ENCODE measurements around the gene EIF4G3.
"Not testable (repeated sequence)": the region's sequence is repeated elsewhere in the genome, so short reads cannot be mapped to it uniquely, and the experiment has no call there.

Gene EIF4G3

DNA sequence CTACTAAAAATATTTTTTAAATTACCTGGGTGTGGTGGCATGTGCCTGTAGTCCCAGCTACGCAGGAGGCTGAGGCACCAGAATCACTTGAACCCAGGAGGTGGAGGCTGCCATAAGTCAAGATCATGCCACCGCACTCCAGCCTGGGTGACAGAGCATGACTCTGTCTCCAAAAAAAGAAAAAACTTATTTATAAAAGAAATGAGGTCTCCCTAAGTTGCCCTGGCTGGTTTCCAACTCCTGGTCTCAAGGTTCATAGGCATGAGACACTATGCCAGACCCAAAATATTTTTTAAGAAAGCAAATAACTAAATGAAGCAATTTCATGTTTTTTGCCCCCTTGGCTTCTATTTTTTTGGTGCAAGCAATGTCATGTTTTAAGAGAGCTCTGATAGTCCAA lies 32.9 kb downstream of the EIF4G3 start:
- Histone ChIP-seq H4K20me1 (ENCODE audit: control insufficient read depth, insufficient read depth, low read depth, low read length) (no peaks in the 10 kb centered on the region), H3F3A (ENCODE audit: control insufficient read depth, insufficient read depth) (no peaks in the 10 kb centered on the region), H3K9me2 (replicated peaks; ENCODE audit: control insufficient read depth, low read length) (no peaks in the 10 kb centered on the region), H3K4me1 (ENCODE audit: control insufficient read depth, low read length) (peaks cover 32% of the 10 kb centered on the region), H3K9me3 (ENCODE audit: control insufficient read depth, insufficient read depth, low read length) (no peaks in the 10 kb centered on the region), H3K27me3 (ENCODE audit: control insufficient read depth, low read length) (no peaks in the 10 kb centered on the region), H3K36me3 (ENCODE audit: control insufficient read depth, low read length) (peaks cover 38% of the 10 kb centered on the region), H3K4me2 (ENCODE audit: low read length) (no peak overlapping the region), H3K79me2 (ENCODE audit: control insufficient read depth, low read length) (peaks cover 63% of the 10 kb centered on the region), H3K27ac (ENCODE audit: low read depth, low read length) (no peak overlapping the region), H3K4me3 (ENCODE audit: low read length) (no peak overlapping the region)
- TF ChIP-seq EZH2phosphoT487 (IDR thresholded peaks at IDR 0.05; ENCODE audit: borderline replicate concordance, low read length), result no peak
- TF ChIP-seq, protein P1, sequence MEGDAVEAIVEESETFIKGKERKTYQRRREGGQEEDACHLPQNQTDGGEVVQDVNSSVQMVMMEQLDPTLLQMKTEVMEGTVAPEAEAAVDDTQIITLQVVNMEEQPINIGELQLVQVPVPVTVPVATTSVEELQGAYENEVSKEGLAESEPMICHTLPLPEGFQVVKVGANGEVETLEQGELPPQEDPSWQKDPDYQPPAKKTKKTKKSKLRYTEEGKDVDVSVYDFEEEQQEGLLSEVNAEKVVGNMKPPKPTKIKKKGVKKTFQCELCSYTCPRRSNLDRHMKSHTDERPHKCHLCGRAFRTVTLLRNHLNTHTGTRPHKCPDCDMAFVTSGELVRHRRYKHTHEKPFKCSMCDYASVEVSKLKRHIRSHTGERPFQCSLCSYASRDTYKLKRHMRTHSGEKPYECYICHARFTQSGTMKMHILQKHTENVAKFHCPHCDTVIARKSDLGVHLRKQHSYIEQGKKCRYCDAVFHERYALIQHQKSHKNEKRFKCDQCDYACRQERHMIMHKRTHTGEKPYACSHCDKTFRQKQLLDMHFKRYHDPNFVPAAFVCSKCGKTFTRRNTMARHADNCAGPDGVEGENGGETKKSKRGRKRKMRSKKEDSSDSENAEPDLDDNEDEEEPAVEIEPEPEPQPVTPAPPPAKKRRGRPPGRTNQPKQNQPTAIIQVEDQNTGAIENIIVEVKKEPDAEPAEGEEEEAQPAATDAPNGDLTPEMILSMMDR (IDR thresholded peaks at IDR 0.05; ENCODE audit: low read depth, low read length, poor library complexity, severe bottlenecking), result no peak

DNA sequence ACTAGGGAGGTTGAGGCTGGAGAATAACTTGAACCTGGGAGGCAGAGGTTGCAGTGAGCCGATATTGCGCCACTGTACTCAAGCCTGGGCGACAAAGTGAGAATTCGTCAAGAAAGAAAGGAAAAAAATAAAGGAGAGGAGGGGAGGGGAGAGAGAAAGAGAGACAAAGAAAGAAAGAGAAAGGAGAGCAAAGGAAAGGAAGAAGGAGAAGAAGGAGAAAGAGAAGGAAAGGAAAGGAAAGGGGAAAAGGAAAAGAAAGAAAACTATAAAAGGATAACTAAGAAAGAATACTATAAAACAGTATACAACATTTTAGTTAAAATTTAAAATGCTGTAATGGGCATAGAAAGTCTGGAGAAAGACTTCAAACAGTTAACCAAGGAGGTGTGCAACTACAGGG lies 33.6 kb downstream of the EIF4G3 start:
- H4K20me1 ChIP-seq (ENCODE audit: control insufficient read depth, insufficient read depth, low read depth, low read length), result no peaks in the 10 kb centered on the region
- H3K36me3 ChIP-seq (ENCODE audit: control insufficient read depth, low read length), result peaks cover 34% of the 10 kb centered on the region
- no peaks in the 10 kb centered on the region for H3K9me2 ChIP-seq (replicated peaks; ENCODE audit: control insufficient read depth, low read length)
- TF ChIP-seq, protein P1 (IDR thresholded peaks at IDR 0.05; ENCODE audit: low read depth, low read length, poor library complexity, severe bottlenecking), result no peak
- H3K4me1 ChIP-seq (ENCODE audit: control insufficient read depth, low read length), result peaks cover 32% of the 10 kb centered on the region
- no peaks in the 10 kb centered on the region for H3F3A ChIP-seq (ENCODE audit: control insufficient read depth, insufficient read depth)
- H3K4me3 ChIP-seq (ENCODE audit: low read length), result no peak overlapping the region
- peaks cover 66% of the 10 kb centered on the region for H3K79me2 ChIP-seq (ENCODE audit: control insufficient read depth, low read length)
- no peaks in the 10 kb centered on the region for H3K27me3 ChIP-seq (ENCODE audit: control insufficient read depth, low read length)
- H3K9me3 ChIP-seq (ENCODE audit: control insufficient read depth, insufficient read depth, low read length), result no peaks in the 10 kb centered on the region
- no peak overlapping the region for H3K4me2 ChIP-seq (ENCODE audit: low read length)
- H3K27ac ChIP-seq (ENCODE audit: low read depth, low read length), result no peak overlapping the region

DNA sequence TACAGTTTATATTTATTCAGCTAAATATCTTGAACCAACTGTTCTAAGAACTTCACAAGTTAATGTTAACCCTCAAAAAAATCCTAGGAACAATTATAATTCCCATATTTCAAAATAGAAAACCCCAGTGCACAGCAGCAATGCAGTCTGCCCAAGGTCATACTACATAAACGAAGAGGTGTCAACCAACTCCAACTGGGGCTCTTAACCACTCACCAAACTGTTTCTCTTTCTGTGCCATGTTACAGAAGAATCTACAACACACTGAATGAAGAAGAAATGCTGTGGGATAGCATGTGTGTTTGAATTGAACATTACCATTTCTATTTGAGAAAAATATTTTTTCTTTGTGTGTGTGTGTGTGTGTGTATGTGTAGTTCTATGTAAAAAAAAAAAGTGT lies 35.7 kb downstream of the EIF4G3 start:
- no peak overlapping the region for H3K27ac ChIP-seq (ENCODE audit: low read depth, low read length)
- H3K9me3 ChIP-seq (ENCODE audit: control insufficient read depth, insufficient read depth, low read length), result no peaks in the 10 kb centered on the region
- H3F3A ChIP-seq (ENCODE audit: control insufficient read depth, insufficient read depth), result no peaks in the 10 kb centered on the region
- peaks cover 67% of the 10 kb centered on the region for H3K79me2 ChIP-seq (ENCODE audit: control insufficient read depth, low read length)
- H3K27me3 ChIP-seq (ENCODE audit: control insufficient read depth, low read length), result no peaks in the 10 kb centered on the region
- H3K4me1 ChIP-seq (ENCODE audit: control insufficient read depth, low read length), result peaks cover 32% of the 10 kb centered on the region
- TF ChIP-seq, protein P1 (IDR thresholded peaks at IDR 0.05; ENCODE audit: low read depth, low read length, poor library complexity, severe bottlenecking), result no peak
- TF ChIP-seq EZH2phosphoT487 (IDR thresholded peaks at IDR 0.05; ENCODE audit: borderline replicate concordance, low read length), result no peak
- no peak overlapping the region for H3K4me3 ChIP-seq (ENCODE audit: low read length)
- H3K9me2 ChIP-seq (replicated peaks; ENCODE audit: control insufficient read depth, low read length), result no peaks in the 10 kb centered on the region
- no peak overlapping the region for H3K4me2 ChIP-seq (ENCODE audit: low read length)
- peaks cover 27% of the 10 kb centered on the region for H3K36me3 ChIP-seq (ENCODE audit: control insufficient read depth, low read length)
- 0 out of 2 replicates have a peak, but pooled peaks cover 2% of the 10 kb centered on the region for H4K20me1 ChIP-seq (ENCODE audit: control insufficient read depth, insufficient read depth, low read depth, low read length)

DNA sequence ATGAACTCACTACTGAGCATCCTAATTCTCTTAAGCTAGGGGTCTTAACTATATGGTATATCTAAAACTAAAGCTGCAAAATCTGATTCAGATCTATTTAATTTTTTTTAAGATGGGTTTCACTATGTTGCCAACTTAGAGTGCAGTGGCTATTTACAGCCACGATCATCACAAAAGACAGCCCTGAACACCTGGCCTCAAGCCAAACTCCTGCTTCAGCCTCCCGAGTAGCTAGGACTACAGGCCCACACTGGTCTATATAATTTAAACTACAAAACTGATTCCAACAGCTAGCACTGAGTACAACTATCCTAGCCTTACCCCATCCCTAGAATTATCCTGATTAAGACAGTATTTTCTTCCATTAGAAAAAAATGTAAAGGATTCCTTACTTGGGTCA lies 37.1 kb downstream of the EIF4G3 start:
- TF ChIP-seq EZH2phosphoT487 (IDR thresholded peaks at IDR 0.05; ENCODE audit: borderline replicate concordance, low read length), result no peak
- TF ChIP-seq, protein P1 (IDR thresholded peaks at IDR 0.05; ENCODE audit: low read depth, low read length, poor library complexity, severe bottlenecking), result no peak
- Histone ChIP-seq H3K4me1 (ENCODE audit: control insufficient read depth, low read length) (peaks cover 32% of the 10 kb centered on the region), H3K27ac (ENCODE audit: low read depth, low read length) (no peak overlapping the region), H3K9me2 (replicated peaks; ENCODE audit: control insufficient read depth, low read length) (no peaks in the 10 kb centered on the region), H4K20me1 (ENCODE audit: control insufficient read depth, insufficient read depth, low read depth, low read length) (0 out of 2 replicates have a peak, but pooled peaks cover 2% of the 10 kb centered on the region), H3K27me3 (ENCODE audit: control insufficient read depth, low read length) (no peaks in the 10 kb centered on the region), H3K9me3 (ENCODE audit: control insufficient read depth, insufficient read depth, low read length) (no peaks in the 10 kb centered on the region), H3K36me3 (ENCODE audit: control insufficient read depth, low read length) (peaks cover 27% of the 10 kb centered on the region), H3K79me2 (ENCODE audit: control insufficient read depth, low read length) (peaks cover 59% of the 10 kb centered on the region), H3F3A (ENCODE audit: control insufficient read depth, insufficient read depth) (no peaks in the 10 kb centered on the region), H3K4me2 (ENCODE audit: low read length) (peak overlapping the region; percentile 15), H3K4me3 (ENCODE audit: low read length) (no peak overlapping the region)

DNA sequence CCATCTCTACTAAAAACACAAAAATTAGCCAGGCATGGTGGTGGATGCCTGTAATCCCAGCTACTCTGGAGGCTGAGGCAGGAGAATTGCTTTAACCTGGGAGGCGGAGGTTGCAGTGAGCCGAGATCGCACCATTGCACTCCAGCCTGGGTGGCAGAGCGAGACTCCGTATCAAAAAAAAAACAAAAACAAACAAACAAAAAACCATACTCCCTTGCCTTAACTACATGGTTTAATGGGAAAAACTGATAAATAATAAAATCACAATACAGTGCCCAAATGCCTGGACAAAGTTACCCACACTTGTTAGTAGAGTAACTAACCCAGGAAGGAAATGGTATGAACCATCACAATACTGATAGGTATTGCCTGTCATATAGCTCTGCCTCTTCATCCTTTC lies 40.4 kb downstream of the EIF4G3 start:
- H3K4me1 ChIP-seq (ENCODE audit: control insufficient read depth, low read length), result peaks cover 23% of the 10 kb centered on the region
- H4K20me1 ChIP-seq (ENCODE audit: control insufficient read depth, insufficient read depth, low read depth, low read length); H3K9me3 ChIP-seq (ENCODE audit: control insufficient read depth, insufficient read depth, low read length); H3K9me2 ChIP-seq (replicated peaks; ENCODE audit: control insufficient read depth, low read length); H3K4me2 ChIP-seq (ENCODE audit: low read length); H3K27ac ChIP-seq (ENCODE audit: low read depth, low read length); H3K4me3 ChIP-seq (ENCODE audit: low read length); H3K27me3 ChIP-seq (ENCODE audit: control insufficient read depth, low read length); H3F3A ChIP-seq (ENCODE audit: control insufficient read depth, insufficient read depth): not testable (repeated sequence)
- H3K36me3 ChIP-seq (ENCODE audit: control insufficient read depth, low read length), result peaks cover 24% of the 10 kb centered on the region
- H3K79me2 ChIP-seq (ENCODE audit: control insufficient read depth, low read length), result peaks cover 53% of the 10 kb centered on the region
